Mesendoderm (in vitro differentiated cells): ENCODE results near the gene RTTN.

Source experiments
- DNase-seq: peaks from one replicate; pipeline ENCODE4 v3.0.0; 2013
- H2AK5ac ChIP-seq: 2 replicates; pipeline ENCODE4 v1.6.1; 2013; ENCODE audit warnings: low read length, inconsistent platforms
- H2BK120ac ChIP-seq: 2 replicates; pipeline ENCODE4 v1.6.1; 2013; ENCODE audit warnings: low read depth, mild to moderate bottlenecking, low read length, moderate library complexity, mixed read lengths
- H2BK15ac ChIP-seq: replicated peaks from 2 replicates; pipeline ENCODE4 v1.6.1; 2013; ENCODE audit warnings: low read depth, mild to moderate bottlenecking, moderate library complexity
- H2BK5ac ChIP-seq: 2 replicates; pipeline ENCODE4 v1.6.1; 2013; ENCODE audit warnings: low read length, inconsistent platforms
- H3K18ac ChIP-seq: 2 replicates; pipeline ENCODE4 v1.6.1; 2013; ENCODE audit warnings: mild to moderate bottlenecking, low read length, mixed read lengths
- H3K23ac ChIP-seq: one replicate; pipeline ENCODE4 v1.6.1; 2013; ENCODE audit warnings: low read length
- H3K27ac ChIP-seq: 2 replicates; pipeline ENCODE4 v1.5.1; 2013; ENCODE audit warnings: low read depth, mild to moderate bottlenecking, inconsistent platforms, low read length, moderate library complexity
- H3K27me3 ChIP-seq: 2 replicates; pipeline ENCODE4 v1.6.1; 2013; ENCODE audit warnings: low read length, control low read depth, mild to moderate bottlenecking, inconsistent platforms; ENCODE audit not compliant: insufficient read depth, poor library complexity
- H3K36me3 ChIP-seq: 2 replicates; pipeline ENCODE4 v1.6.1; 2013; ENCODE audit warnings: low read length, inconsistent platforms; ENCODE audit not compliant: control insufficient read depth, insufficient read depth
- H3K4ac ChIP-seq: one replicate; pipeline ENCODE4 v1.6.1; 2013; ENCODE audit warnings: low read depth, mild to moderate bottlenecking, low read length, moderate library complexity
- H3K4me1 ChIP-seq: 2 replicates; pipeline ENCODE4 v1.6.1; 2013; ENCODE audit warnings: low read depth, low read length, inconsistent platforms; ENCODE audit not compliant: control insufficient read depth
- H3K4me2 ChIP-seq: 2 replicates; pipeline ENCODE4 v1.6.1; 2013; ENCODE audit warnings: low read length
- H3K4me3 ChIP-seq: 2 replicates; pipeline ENCODE4 v1.5.1; 2013; ENCODE audit warnings: mild to moderate bottlenecking, low read length
- H3K56ac ChIP-seq: one replicate; pipeline ENCODE4 v1.6.1; 2013; ENCODE audit warnings: low read length
- H3K79me1 ChIP-seq: 2 replicates; pipeline ENCODE4 v1.6.1; 2013; ENCODE audit warnings: low read length, inconsistent platforms
- H3K79me2 ChIP-seq: 2 replicates; pipeline ENCODE4 v1.6.1; 2013; ENCODE audit warnings: mild to moderate bottlenecking, low read length; ENCODE audit not compliant: control insufficient read depth, insufficient read depth
- H3K9ac ChIP-seq: 2 replicates; pipeline ENCODE4 v1.6.1; 2013; ENCODE audit warnings: low read length, inconsistent platforms
- H4K5ac ChIP-seq: one replicate; pipeline ENCODE4 v1.6.1; 2013; ENCODE audit warnings: low read length
- H4K8ac ChIP-seq: one replicate; pipeline ENCODE4 v1.6.1; 2013; ENCODE audit warnings: low read depth, mild to moderate bottlenecking, control low read depth, low read length, moderate library complexity
- WGBS: extraction: QIAGEN DNeasy Blood & Tissue Kit; methylation state at CpG from one replicate; pipeline ENCODE4 v1.1.7; 2013; ENCODE audit warnings: low lambda C conversion rate, missing lambda C conversion rate; ENCODE audit not compliant: insufficient coverage; ENCODE audit errors: extremely low coverage; 5-methylcytosine and 5-hydroxymethylcytosine counted together

The RTTN gene

DNA sequence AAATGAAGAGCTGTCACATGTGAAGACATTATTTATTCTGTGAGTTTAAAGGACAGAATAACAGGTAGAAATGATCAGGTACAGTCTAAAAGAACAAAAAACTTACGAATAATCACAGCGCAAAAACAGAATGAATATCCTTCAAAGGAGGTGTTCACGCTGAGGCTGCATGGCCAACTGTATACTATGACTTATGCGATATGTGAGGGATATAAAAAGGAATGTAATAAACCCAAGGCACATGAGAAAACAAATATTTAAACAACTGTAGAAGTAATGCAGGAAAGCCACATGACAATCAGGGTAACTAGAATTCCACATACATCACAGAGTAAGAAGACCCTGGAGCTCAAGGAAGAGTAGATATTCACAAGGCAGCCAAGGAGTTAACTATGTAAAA is 81.3 kb downstream of the RTTN start:
- no peak overlapping the region for H3K9ac ChIP-seq
- H3K4ac ChIP-seq = no peak overlapping the region
- no peak overlapping the region for H3K23ac ChIP-seq
- no peak overlapping the region for H2AK5ac ChIP-seq
- H2BK15ac ChIP-seq = no peak overlapping the region
- H3K27ac ChIP-seq = no peak overlapping the region
- no peaks in the 10 kb centered on the region for H3K27me3 ChIP-seq
- DNase-seq = no peak
- H3K79me2 ChIP-seq = no peaks in the 10 kb centered on the region
- WGBS = no CpG with 5 or more reads among the region's 4 CpGs
- no peak overlapping the region for H2BK5ac ChIP-seq
- H4K8ac ChIP-seq = no peak overlapping the region
- no peak overlapping the region for H3K18ac ChIP-seq
- H3K4me3 ChIP-seq = no peak overlapping the region
- H3K79me1 ChIP-seq = no peaks in the 10 kb centered on the region
- no peaks in the 10 kb centered on the region for H3K36me3 ChIP-seq
- H4K5ac ChIP-seq = no peak overlapping the region
- H3K56ac ChIP-seq = no peak overlapping the region
- H3K4me1 ChIP-seq = no peaks in the 10 kb centered on the region
- no peak overlapping the region for H3K4me2 ChIP-seq
- H2BK120ac ChIP-seq = no peak overlapping the region

DNA sequence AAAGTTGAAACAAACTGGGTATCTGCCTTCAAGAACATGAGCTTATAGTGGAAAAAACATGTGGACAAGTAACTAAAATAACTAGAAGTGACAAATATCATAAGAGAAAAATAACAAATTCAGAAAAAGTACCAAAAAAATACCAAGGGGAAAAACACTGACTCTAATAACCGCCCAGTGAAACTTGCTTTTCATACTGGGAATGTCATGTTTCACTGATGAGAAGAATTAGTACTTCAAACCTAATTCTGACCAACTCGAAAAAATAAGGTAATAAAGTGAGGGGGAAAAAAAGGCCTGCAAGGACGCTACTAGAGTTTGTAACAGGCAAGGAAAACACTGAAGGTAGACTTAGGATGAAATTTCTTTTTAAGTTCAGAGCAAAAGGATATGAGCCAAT is 83.6 kb downstream of the RTTN start:
- Histone ChIP-seq H2BK15ac (no peak overlapping the region), H3K27me3 (no peaks in the 10 kb centered on the region), H3K36me3 (no peaks in the 10 kb centered on the region), H3K4me3 (no peak overlapping the region), H2BK120ac (no peak overlapping the region), H3K56ac (no peak overlapping the region), H3K4ac (no peak overlapping the region), H3K4me2 (no peak overlapping the region), H3K23ac (no peak overlapping the region), H2AK5ac (no peak overlapping the region), H3K79me1 (no peaks in the 10 kb centered on the region), H3K9ac (no peak overlapping the region), H3K27ac (no peak overlapping the region), H4K8ac (no peak overlapping the region), H2BK5ac (no peak overlapping the region), H3K79me2 (no peaks in the 10 kb centered on the region), H3K18ac (no peak overlapping the region), H4K5ac (no peak overlapping the region), H3K4me1 (no peaks in the 10 kb centered on the region)
- no CpG with 5 or more reads among the region's 3 CpGs for WGBS
- no peak for DNase-seq

GRCh38 chr18:70116949-70117348 is 88.5 kb downstream of the RTTN start:
- Histone ChIP-seq H3K79me1 (no peaks in the 10 kb centered on the region), H2BK120ac (no peak overlapping the region), H4K8ac (no peak overlapping the region), H3K4me3 (no peak overlapping the region), H3K56ac (no peak overlapping the region), H4K5ac (no peak overlapping the region), H3K9ac (no peak overlapping the region), H3K4ac (no peak overlapping the region), H3K36me3 (no peaks in the 10 kb centered on the region), H2BK15ac (no peak overlapping the region), H3K4me2 (no peak overlapping the region), H3K27ac (no peak overlapping the region), H2AK5ac (no peak overlapping the region), H3K18ac (no peak overlapping the region), H2BK5ac (no peak overlapping the region), H3K23ac (no peak overlapping the region), H3K27me3 (no peaks in the 10 kb centered on the region), H3K4me1 (no peaks in the 10 kb centered on the region), H3K79me2 (no peaks in the 10 kb centered on the region)
- no peak for DNase-seq
- WGBS = no CpG with 5 or more reads among the region's 2 CpGs

DNA sequence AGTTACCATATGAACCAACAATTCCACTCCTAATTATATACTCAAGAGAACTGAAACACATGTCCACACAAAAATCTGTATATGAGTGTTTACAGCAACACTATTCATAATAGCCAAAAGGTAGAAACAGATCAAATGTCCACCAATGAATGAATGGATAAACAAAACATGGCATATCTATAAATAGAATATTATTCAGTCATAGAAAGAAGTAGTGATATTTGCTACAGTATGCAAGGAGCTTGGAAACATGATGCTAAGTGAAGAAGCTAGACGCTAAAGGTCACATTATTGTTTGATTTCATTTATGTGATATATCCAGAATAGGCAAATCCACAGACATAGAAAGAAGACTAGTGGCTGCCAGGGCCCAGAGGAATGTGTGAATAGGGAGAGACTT is 92.0 kb downstream of the RTTN start:
- DNase-seq = no peak
- no peak overlapping the region for H3K9ac ChIP-seq
- H3K36me3 ChIP-seq = no peaks in the 10 kb centered on the region
- H4K5ac ChIP-seq = no peak overlapping the region
- no peaks in the 10 kb centered on the region for H3K79me2 ChIP-seq
- no peak overlapping the region for H3K4me2 ChIP-seq
- no peak overlapping the region for H3K4me3 ChIP-seq
- H3K4ac ChIP-seq = no peak overlapping the region
- H2BK15ac ChIP-seq = no peak overlapping the region
- H2BK120ac ChIP-seq = no peak overlapping the region
- H4K8ac ChIP-seq = no peak overlapping the region
- H3K79me1 ChIP-seq = no peaks in the 10 kb centered on the region
- H2BK5ac ChIP-seq = no peak overlapping the region
- no peak overlapping the region for H3K56ac ChIP-seq
- no CpG with 5 or more reads among the region's 1 CpG for WGBS
- no peaks in the 10 kb centered on the region for H3K27me3 ChIP-seq
- H3K23ac ChIP-seq = no peak overlapping the region
- no peaks in the 10 kb centered on the region for H3K4me1 ChIP-seq
- H3K27ac ChIP-seq = no peak overlapping the region
- H2AK5ac ChIP-seq = no peak overlapping the region
- no peak overlapping the region for H3K18ac ChIP-seq

GRCh38 chr18:70110678-70111077 is 94.8 kb downstream of the RTTN start:
- Histone ChIP-seq H3K4me2 (no peak overlapping the region), H3K4me3 (no peak overlapping the region), H3K79me2 (no peaks in the 10 kb centered on the region), H3K56ac (no peak overlapping the region), H3K27ac (no peak overlapping the region), H3K4ac (no peak overlapping the region), H3K23ac (no peak overlapping the region), H4K5ac (no peak overlapping the region), H3K79me1 (no peaks in the 10 kb centered on the region), H3K9ac (no peak overlapping the region), H2BK15ac (no peak overlapping the region), H3K18ac (no peak overlapping the region), H3K36me3 (peaks cover 1% of the 10 kb centered on the region), H3K27me3 (no peaks in the 10 kb centered on the region), H2BK5ac (no peak overlapping the region), H2BK120ac (no peak overlapping the region), H3K4me1 (no peaks in the 10 kb centered on the region), H2AK5ac (no peak overlapping the region), H4K8ac (no peak overlapping the region)
- DNase-seq = no peak
- WGBS = no CpG with 5 or more reads among the region's 11 CpGs

- Histone ChIP-seq H2AK5ac (no peak overlapping the region), H2BK120ac (no peak overlapping the region), H3K4ac (no peak overlapping the region), H3K9ac (no peak overlapping the region), H3K36me3 (peaks cover 1% of the 10 kb centered on the region), H4K8ac (no peak overlapping the region), H3K79me2 (no peaks in the 10 kb centered on the region), H3K4me1 (no peaks in the 10 kb centered on the region), H3K18ac (no peak overlapping the region), H3K4me2 (no peak overlapping the region), H4K5ac (no peak overlapping the region), H3K56ac (no peak overlapping the region), H2BK5ac (no peak overlapping the region), H3K4me3 (no peak overlapping the region), H2BK15ac (no peak overlapping the region), H3K27me3 (no peaks in the 10 kb centered on the region), H3K79me1 (no peaks in the 10 kb centered on the region), H3K27ac (no peak overlapping the region), H3K23ac (no peak overlapping the region)
- no CpG with 5 or more reads among the region's 6 CpGs for WGBS
- DNase-seq = no peak
Measured at GRCh38 chr18:70107091-70107490, 98.4 kb downstream of the RTTN start.
